ENCODE measurements around the gene PRICKLE1.

GRCh38 chr12:42565633-42566032 is 23.9 kb downstream of the PRICKLE1 start:
- TF ChIP-seq CTCF (IDR thresholded peaks at IDR 0.05; ENCODE audit: low read depth, low read length) (no peak), MAX (IDR thresholded peaks at IDR 0.05; ENCODE audit: low read depth, low read length) (no peak), POLR2A (IDR thresholded peaks at IDR 0.05; ENCODE audit: extremely low read depth, insufficient read length) (no peak)

All from NB4 (cell line).